SJSA1 (cell line): ENCODE results near the gene GOLGA3. TPM values are rescaled to one million over a fixed set of nuclear protein-coding genes. Genes with fewer than 3 reads are reported as not detected.

ENCODE experiments used
- DNase-seq, 2 experiments: peaks; one replicate each; pipeline ENCODE4 v3.0.0-alpha.2; 2015 to 2020; ENCODE audit warnings: low spot score in 2 of 2, low read depth in 1 of 2
- H3K27ac ChIP-seq: fragments of 250-450 bp; sonication (Bioruptor Pico); 2 replicates; pipeline ENCODE4 v1.5.1; 2020; ENCODE audit warnings: mild to moderate bottlenecking, moderate library complexity
- H3K27me3 ChIP-seq: fragments of 250-450 bp; sonication (Bioruptor Pico); replicated peaks from 2 replicates; pipeline ENCODE4 v1.5.1; 2020; ENCODE audit warnings: mild to moderate bottlenecking, moderate library complexity
- H3K36me3 ChIP-seq: fragments of 250-450 bp; sonication (Bioruptor Pico); 2 replicates; pipeline ENCODE4 v1.5.1; 2020; ENCODE audit warnings: mild to moderate bottlenecking
- H3K4me1 ChIP-seq: fragments of 250-450 bp; sonication (Bioruptor Pico); replicated peaks from 2 replicates; pipeline ENCODE4 v1.6.1; 2021; ENCODE audit warnings: mild to moderate bottlenecking
- H3K4me3 ChIP-seq: fragments of 250-450 bp; sonication (Bioruptor Pico); 2 replicates; pipeline ENCODE4 v1.5.1; 2020; ENCODE audit warnings: mild to moderate bottlenecking
- H3K9me3 ChIP-seq: fragments of 250-450 bp; sonication (Bioruptor Pico); replicated peaks from 2 replicates; pipeline ENCODE4 v1.5.1; 2020; ENCODE audit warnings: mild to moderate bottlenecking
- total RNA-seq: library from RNA; depleted of rRNA; stranded (reverse); fragments of >200 nt; shearing (Covaris generic); gene quantifications from 2 replicates; pipeline ENCODE4 v1.2.3, GENCODE V29; 2014

The GOLGA3 gene
- total RNA-seq, 1 experiment from 2014 or later = 71.1 TPM

- Histone ChIP-seq H3K27me3 (no peaks in the 10 kb centered on the region), H3K4me1 (no peaks in the 10 kb centered on the region), H3K27ac (no peak overlapping the region), H3K36me3 (peaks cover 93% of the 10 kb centered on the region), H3K4me3 (no peak overlapping the region), H3K9me3 (no peaks in the 10 kb centered on the region)
- no peak for DNase-seq
These were observed 80.3 kb downstream of the GOLGA3 start for GRCh38 chr12:132748319-132748718.

GRCh38 chr12:132747896-132748295 is 80.8 kb downstream of the GOLGA3 start:
- no peaks in the 10 kb centered on the region for H3K4me1 ChIP-seq
- H3K4me3 ChIP-seq = no peak overlapping the region
- H3K9me3 ChIP-seq = no peaks in the 10 kb centered on the region
- DNase-seq = no peak
- H3K36me3 ChIP-seq = peaks cover 93% of the 10 kb centered on the region
- H3K27ac ChIP-seq = no peak overlapping the region
- no peaks in the 10 kb centered on the region for H3K27me3 ChIP-seq

- Histone ChIP-seq H3K4me1 (no peaks in the 10 kb centered on the region), H3K4me3 (no peak overlapping the region), H3K36me3 (peaks cover 92% of the 10 kb centered on the region), H3K9me3 (no peaks in the 10 kb centered on the region), H3K27me3 (no peaks in the 10 kb centered on the region), H3K27ac (no peak overlapping the region)
- DNase-seq = no peak
These were observed 81.3 kb downstream of the GOLGA3 start for GRCh38 chr12:132747395-132747794.

GRCh38 chr12:132746613-132747012 is 82.1 kb downstream of the GOLGA3 start:
- Histone ChIP-seq H3K4me1 (no peaks in the 10 kb centered on the region), H3K36me3 (peaks cover 92% of the 10 kb centered on the region), H3K4me3 (no peak overlapping the region), H3K9me3 (no peaks in the 10 kb centered on the region), H3K27ac (no peak overlapping the region), H3K27me3 (no peaks in the 10 kb centered on the region)
- no peak for DNase-seq

GRCh38 chr12:132743831-132744230 is 84.8 kb downstream of the GOLGA3 start:
- no peak for DNase-seq
- Histone ChIP-seq H3K27me3 (no peaks in the 10 kb centered on the region), H3K36me3 (peaks cover 95% of the 10 kb centered on the region), H3K9me3 (no peaks in the 10 kb centered on the region), H3K27ac (no peak overlapping the region), H3K4me1 (no peaks in the 10 kb centered on the region), H3K4me3 (no peak overlapping the region)

GRCh38 chr12:132741620-132742019 is 87.0 kb downstream of the GOLGA3 start:
- H3K9me3 ChIP-seq = no peaks in the 10 kb centered on the region
- H3K27me3 ChIP-seq = no peaks in the 10 kb centered on the region
- H3K4me1 ChIP-seq = no peaks in the 10 kb centered on the region
- no peak overlapping the region for H3K27ac ChIP-seq
- H3K4me3 ChIP-seq = no peak overlapping the region
- H3K36me3 ChIP-seq = peaks cover 97% of the 10 kb centered on the region
- DNase-seq = no peak

GRCh38 chr12:132740652-132741051 is 88.0 kb downstream of the GOLGA3 start:
- Histone ChIP-seq H3K9me3 (no peaks in the 10 kb centered on the region), H3K36me3 (peaks cover 97% of the 10 kb centered on the region), H3K4me3 (no peak overlapping the region), H3K27me3 (no peaks in the 10 kb centered on the region), H3K27ac (no peak overlapping the region), H3K4me1 (no peaks in the 10 kb centered on the region)
- no peak for DNase-seq

- H3K27ac ChIP-seq = no peak overlapping the region
- H3K36me3 ChIP-seq = peaks cover 97% of the 10 kb centered on the region
- no peaks in the 10 kb centered on the region for H3K9me3 ChIP-seq
- H3K27me3 ChIP-seq = no peaks in the 10 kb centered on the region
- H3K4me1 ChIP-seq = no peaks in the 10 kb centered on the region
- no peak for DNase-seq
- H3K4me3 ChIP-seq = no peak overlapping the region
These were observed 88.4 kb downstream of the GOLGA3 start for GRCh38 chr12:132740313-132740646.

GRCh38 chr12:132739600-132740312 is 88.9 kb downstream of the GOLGA3 start:
- no peak for DNase-seq
- Histone ChIP-seq H3K27ac (no peak overlapping the region), H3K4me3 (no peak overlapping the region), H3K27me3 (no peaks in the 10 kb centered on the region), H3K36me3 (peaks cover 97% of the 10 kb centered on the region), H3K9me3 (no peaks in the 10 kb centered on the region), H3K4me1 (no peaks in the 10 kb centered on the region)

GRCh38 chr12:132736913-132737312 is 91.8 kb downstream of the GOLGA3 start:
- Histone ChIP-seq H3K27me3 (no peaks in the 10 kb centered on the region), H3K4me3 (no peak overlapping the region), H3K9me3 (no peaks in the 10 kb centered on the region), H3K27ac (no peak overlapping the region), H3K36me3 (peaks cover 82% of the 10 kb centered on the region), H3K4me1 (no peaks in the 10 kb centered on the region)
- DNase-seq = no peak

GRCh38 chr12:132736378-132736777 is 92.3 kb downstream of the GOLGA3 start:
- H3K9me3 ChIP-seq = no peaks in the 10 kb centered on the region
- no peak overlapping the region for H3K4me3 ChIP-seq
- DNase-seq = no peak

GRCh38 chr12:132735496-132735895 is 93.2 kb downstream of the GOLGA3 start:
- no peak for DNase-seq
- Histone ChIP-seq H3K27me3 (no peaks in the 10 kb centered on the region), H3K27ac (no peak overlapping the region), H3K36me3 (peaks cover 80% of the 10 kb centered on the region), H3K4me3 (no peak overlapping the region), H3K9me3 (no peaks in the 10 kb centered on the region), H3K4me1 (no peaks in the 10 kb centered on the region)

More at GRCh38 chr12:132736378-132736777, 92.3 kb downstream of the GOLGA3 start:
- Histone ChIP-seq H3K27ac (no peak overlapping the region), H3K4me1 (no peaks in the 10 kb centered on the region), H3K27me3 (no peaks in the 10 kb centered on the region), H3K36me3 (peaks cover 80% of the 10 kb centered on the region)

- H3K27me3 ChIP-seq = no peaks in the 10 kb centered on the region
- peaks cover 77% of the 10 kb centered on the region for H3K36me3 ChIP-seq
- no peak overlapping the region for H3K4me3 ChIP-seq
- H3K27ac ChIP-seq = no peak overlapping the region
- DNase-seq = no peak
- no peaks in the 10 kb centered on the region for H3K4me1 ChIP-seq
- no peaks in the 10 kb centered on the region for H3K9me3 ChIP-seq
These were observed 94.5 kb downstream of the GOLGA3 start for GRCh38 chr12:132734206-132734605.

GRCh38 chr12:132731574-132731973 is 97.1 kb downstream of the GOLGA3 start:
- no peak for DNase-seq
- peaks cover 77% of the 10 kb centered on the region for H3K36me3 ChIP-seq

GRCh38 chr12:132730353-132730752 is 98.3 kb downstream of the GOLGA3 start:
- H3K4me3 ChIP-seq = no peak overlapping the region
- no peak overlapping the region for H3K27ac ChIP-seq
- DNase-seq = no peak
- no peaks in the 10 kb centered on the region for H3K9me3 ChIP-seq
- peaks cover 77% of the 10 kb centered on the region for H3K36me3 ChIP-seq
- H3K27me3 ChIP-seq = no peaks in the 10 kb centered on the region
- no peaks in the 10 kb centered on the region for H3K4me1 ChIP-seq

More at GRCh38 chr12:132731574-132731973, 97.1 kb downstream of the GOLGA3 start:
- no peak overlapping the region for H3K27ac ChIP-seq
- H3K4me3 ChIP-seq = no peak overlapping the region
- H3K4me1 ChIP-seq = no peaks in the 10 kb centered on the region
- no peaks in the 10 kb centered on the region for H3K9me3 ChIP-seq
- no peaks in the 10 kb centered on the region for H3K27me3 ChIP-seq
